Renal cortical epithelial cell (primary cell): ENCODE measurements around the gene LAYN. TPM values are rescaled to one million over a fixed set of nuclear protein-coding genes. Genes with fewer than 3 reads are reported as not detected.

Experiments
- DNase-seq: peaks from one replicate; pipeline ENCODE4 v3.0.0-alpha.2; 2011; ENCODE audit warnings: low read depth
- total RNA-seq: library from RNA; depleted of rRNA; stranded (reverse); fragments of >200 nt; gene quantifications from 2 replicates; pipeline ENCODE4 v1.2.3, GENCODE V29; 2014

The LAYN gene
- total RNA-seq, 1 donor from 2014 or later, result 10.0 TPM

- no peak for DNase-seq
Observed at GRCh38 chr11:111596319-111596718, 55.8 kb downstream of the LAYN start.

GRCh38 chr11:111598148-111598547 lies 57.6 kb downstream of the LAYN start:
- no peak for DNase-seq

DNA sequence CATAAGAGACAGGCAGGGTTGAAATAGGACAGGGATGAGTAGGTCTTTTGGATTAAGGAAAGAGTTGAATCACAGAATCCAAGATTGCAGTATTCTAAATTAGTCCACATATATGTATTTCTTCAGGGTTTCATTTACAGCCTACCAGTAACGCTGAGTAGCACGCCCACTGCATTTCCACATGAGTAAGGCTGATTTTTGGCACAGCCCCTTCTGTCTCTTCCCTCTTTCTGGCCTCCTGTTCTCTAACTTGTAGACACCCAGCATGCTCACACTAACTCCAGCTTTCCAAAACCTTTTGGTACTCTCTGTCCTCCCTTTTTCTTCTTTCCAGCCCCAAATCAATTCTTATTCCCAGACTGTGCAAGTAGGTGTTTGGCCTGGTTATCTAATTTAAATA lies 58.0 kb downstream of the LAYN start:
- DNase-seq, result no peak

DNA sequence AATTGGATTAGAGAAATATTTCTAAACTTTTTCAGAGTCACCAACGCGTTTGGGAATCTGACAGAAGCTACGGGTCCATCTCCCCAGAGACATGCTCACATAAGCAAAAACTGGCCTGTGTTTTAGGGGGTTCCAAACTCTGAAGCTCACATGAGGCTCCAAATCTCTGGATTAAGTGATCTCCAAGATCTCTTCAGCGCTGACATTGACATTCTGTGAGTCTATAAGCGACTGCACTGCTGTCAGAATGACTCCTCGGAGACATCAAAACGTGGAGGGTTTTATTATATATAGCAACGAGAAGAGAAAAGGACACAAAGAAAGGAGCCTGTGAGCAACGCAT lies 61.1 kb downstream of the LAYN start:
- no peak for DNase-seq

DNA sequence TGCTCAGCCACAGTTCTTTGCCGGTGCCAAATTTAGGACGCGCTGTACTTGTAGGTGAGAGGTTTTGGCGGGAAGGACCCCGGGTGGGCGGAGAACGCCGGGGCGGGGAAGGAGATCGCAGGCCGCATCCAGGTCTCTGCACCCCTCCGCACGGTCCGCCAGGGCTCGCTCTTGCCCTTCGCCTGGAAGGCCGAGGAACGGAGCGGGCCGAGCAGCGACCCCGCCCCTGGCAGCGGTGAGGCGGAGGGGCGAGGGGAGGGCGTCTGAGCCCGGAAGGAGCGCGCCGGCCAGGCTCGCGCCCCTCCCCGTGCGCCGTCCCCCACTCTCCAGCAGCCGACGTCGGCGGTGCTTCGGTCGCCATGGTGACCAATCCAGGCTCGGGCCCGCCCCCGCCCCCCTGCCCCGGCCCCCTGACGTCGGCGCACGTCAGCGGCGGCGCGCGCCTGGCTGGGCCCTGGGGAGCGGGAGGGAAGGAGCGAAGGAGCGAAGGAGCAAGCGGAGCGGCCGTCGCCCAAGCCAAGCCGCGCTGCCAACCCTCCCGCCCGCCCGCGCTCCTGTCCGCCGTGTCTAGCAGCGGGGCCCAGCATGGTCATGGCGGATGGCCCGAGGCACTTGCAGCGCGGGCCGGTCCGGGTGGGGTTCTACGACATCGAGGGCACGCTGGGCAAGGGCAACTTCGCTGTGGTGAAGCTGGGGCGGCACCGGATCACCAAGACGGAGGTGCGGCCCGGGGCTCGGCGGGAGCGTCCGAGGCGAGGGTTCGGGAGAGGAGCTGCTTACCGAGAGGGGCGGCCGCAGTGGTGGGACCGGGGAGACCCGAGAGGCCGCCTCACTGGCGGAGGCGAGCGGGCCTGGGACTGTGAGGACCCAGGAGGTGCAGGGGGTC lies 61.7 kb downstream of the LAYN start, which contains the start of gene SIK2:
TSS of gene SIK2 (plus strand) at position 471 of the 886 bp plus-strand sequence. CDS start at position 586, 115 bp downstream.
- peak; percentile 77 for DNase-seq

GRCh38 chr11:111602865-111603610 lies 62.5 kb downstream of the LAYN start:
- peak; percentile 35 for DNase-seq

DNA sequence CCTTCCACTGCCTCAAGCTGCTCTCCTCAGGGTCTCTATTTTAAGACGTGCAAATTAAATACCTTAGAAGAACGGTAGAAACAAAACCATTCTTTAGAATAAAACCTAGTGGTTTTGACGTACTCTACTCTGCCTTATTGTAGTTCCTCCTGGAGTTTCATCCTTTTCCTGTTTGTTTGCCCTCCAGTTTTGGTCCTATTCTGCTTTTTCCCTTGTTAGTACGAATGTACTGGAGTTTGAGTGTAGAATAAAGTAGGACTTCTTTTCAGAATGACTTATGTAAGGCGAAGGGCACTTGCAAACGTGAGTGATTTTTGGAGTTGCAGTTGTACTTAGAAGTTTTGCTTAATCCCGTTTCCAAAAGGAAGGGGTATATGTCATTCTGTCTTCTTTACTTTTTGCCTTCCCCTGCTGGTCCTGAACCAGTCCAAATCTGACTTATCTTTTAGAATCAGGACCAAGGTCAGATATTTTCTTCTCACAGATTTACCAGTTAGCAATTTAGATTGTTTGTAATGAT lies 63.2 kb downstream of the LAYN start:
- no peak for DNase-seq

DNA sequence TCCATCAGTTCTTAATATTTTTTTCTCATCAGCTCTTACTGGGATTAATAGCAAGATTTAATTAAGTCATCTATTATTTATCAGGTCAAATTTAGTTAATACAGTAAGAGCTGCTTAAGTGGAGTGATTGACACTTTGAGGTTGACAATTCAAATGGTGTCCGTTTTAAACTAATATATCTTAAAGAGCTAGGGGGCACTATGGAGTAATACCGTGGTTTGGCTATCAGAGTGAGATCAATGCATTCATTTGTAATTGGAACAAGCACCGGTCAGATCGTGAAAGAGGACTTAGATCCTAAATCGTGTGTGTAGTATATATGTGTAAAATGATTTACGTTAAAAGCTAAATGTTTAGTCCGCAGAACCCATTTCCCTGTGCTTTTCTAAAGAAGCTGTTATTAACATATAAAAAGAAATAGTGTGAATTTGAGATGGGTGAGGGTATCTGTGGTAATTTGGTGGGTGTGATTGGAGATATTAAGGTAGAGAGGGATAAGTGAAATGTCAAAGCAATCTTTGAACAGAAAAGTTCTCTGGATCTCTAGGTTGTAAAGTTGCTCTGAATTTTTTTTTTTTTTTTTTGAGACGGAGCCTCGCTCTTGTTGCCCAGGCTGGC lies 64.0 kb downstream of the LAYN start:
- peak; percentile 63 for DNase-seq

DNA sequence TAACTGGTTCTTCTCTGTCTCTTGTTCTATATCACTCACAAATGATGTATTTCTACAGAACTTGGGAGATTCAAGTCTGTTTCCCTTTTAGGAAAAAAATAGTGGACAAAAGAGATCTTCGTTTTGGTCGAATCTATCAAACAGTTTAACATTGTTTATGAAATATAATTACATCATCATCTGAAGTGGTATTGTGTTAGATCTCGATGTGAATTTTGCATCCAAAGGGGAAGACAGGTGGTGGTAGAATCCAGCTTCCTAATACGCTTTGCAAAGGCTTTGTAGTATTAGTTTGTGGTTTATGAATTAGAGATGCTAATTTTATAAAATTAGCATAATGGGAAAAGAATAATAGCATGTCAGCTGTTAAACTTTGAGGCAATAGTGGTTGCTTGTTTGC lies 65.2 kb downstream of the LAYN start:
- DNase-seq, result no peak

GRCh38 chr11:111606986-111607385 lies 66.5 kb downstream of the LAYN start:
- DNase-seq, result no peak

DNA sequence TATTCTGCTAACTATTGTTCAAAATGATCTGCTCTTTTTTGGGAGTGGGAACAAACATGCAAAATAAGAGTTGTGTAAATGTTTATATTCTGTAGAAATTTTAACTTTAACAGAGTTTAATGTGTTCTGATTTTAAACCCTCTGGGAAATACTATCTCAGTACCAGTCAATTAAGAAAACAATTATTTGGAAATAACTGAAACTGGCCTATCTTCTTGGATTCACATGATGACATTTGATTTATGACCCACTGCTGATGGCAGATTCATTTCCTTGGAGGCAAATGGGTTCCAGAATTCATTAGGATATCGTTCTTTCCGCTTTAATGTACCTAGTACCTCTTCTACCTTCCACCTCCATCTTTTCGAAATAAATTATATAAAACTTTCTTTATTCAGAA lies 67.2 kb downstream of the LAYN start:
- DNase-seq, result no peak

Other genes starting within 250 kb of the LAYN start
- gene POU2AF3, start 242.2 kb upstream of the LAYN start, total RNA-seq, result not detected in 2 replicates
- not detected in 2 replicates for gene POU2AF1, start 161.4 kb upstream of the LAYN start, total RNA-seq
- not detected in 2 replicates for gene BTG4, start 28.3 kb upstream of the LAYN start, total RNA-seq
- gene HOATZ, start 25.9 kb upstream of the LAYN start, total RNA-seq, result not detected in 2 replicates
- gene SIK2, start 61.7 kb downstream of the LAYN start, total RNA-seq, result 8.9 and 28.2 TPM in 2 replicates
- 64.3 and 93.9 TPM in 2 replicates for gene PPP2R1B, start 225.7 kb downstream of the LAYN start, total RNA-seq